Measurements from ENCODE around the gene RNF214. TPM values are rescaled to one million over a fixed set of nuclear protein-coding genes. Genes with fewer than 3 reads are reported as not detected.

Gene RNF214
- total and polyA plus RNA-seq, 3 donors from 2014 or later, result 37.8 to 48.9 (median 44.9) TPM

DNA sequence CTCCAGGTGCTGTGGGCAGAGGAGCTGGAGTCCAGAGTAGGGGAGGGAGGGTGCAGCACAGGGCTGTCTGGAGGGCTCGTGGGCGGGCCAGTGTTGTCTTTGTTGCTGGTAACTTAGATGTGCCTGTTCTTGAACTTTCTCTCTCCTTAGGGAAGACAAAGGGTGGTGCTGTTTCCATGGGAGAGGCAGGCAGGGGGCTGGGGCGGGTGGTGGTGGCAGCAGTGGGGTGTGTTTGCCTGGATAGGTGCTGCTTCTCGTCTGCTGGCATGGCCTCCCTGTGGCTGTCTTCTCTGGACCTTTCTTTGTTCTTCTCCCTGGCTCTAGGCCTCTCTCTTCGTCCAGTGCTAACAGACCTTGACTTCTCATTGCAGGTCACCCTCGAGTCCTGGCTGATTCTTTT is 45.5 kb upstream of the RNF214 start:
- H3K9me3 ChIP-seq, result no peaks in the 10 kb centered on the region
- H3K27ac ChIP-seq, result peak overlapping the region; percentile 72 to 79
- TF ChIP-seq CTCF (IDR thresholded peaks at IDR 0.05), result no peak
- no peak for TF ChIP-seq POLR2A (IDR thresholded peaks at IDR 0.05)
- peaks cover 17% of the 10 kb centered on the region for H3K4me1 ChIP-seq
- H3K27me3 ChIP-seq, result no peaks in the 10 kb centered on the region
- no peaks in the 10 kb centered on the region for H3K36me3 ChIP-seq (ENCODE audit: low read depth, missing control alignments)
- DNase-seq, result peak; percentile 52
- intact Hi-C loops (cut with DNase I; ENCODE audit: low total_unique reads), result no loop called here
- WGBS, 2 donors, result 39 to 56% methylated on average over 3 to 6 of the region's 6 CpGs
- H3K4me3 ChIP-seq, result no peak overlapping the region

GRCh38 chr11:117187428-117187798 is 45.1 kb upstream of the RNF214 start:
- Histone ChIP-seq H3K4me1 (peaks cover 17% of the 10 kb centered on the region), H3K27ac (peak overlapping the region; percentile 72 to 79), H3K9me3 (no peaks in the 10 kb centered on the region), H3K36me3 (ENCODE audit: low read depth, missing control alignments) (no peaks in the 10 kb centered on the region), H3K4me3 (no peak overlapping the region), H3K27me3 (no peaks in the 10 kb centered on the region)
- no peak for DNase-seq
- no peak for TF ChIP-seq POLR2A (IDR thresholded peaks at IDR 0.05)
- TF ChIP-seq CTCF (IDR thresholded peaks at IDR 0.05), result no peak
- WGBS, 2 donors, result 59 to 65% methylated on average over 8 to 13 of the region's 13 CpGs
- intact Hi-C loops (cut with DNase I; ENCODE audit: low total_unique reads), result no loop called here

DNA sequence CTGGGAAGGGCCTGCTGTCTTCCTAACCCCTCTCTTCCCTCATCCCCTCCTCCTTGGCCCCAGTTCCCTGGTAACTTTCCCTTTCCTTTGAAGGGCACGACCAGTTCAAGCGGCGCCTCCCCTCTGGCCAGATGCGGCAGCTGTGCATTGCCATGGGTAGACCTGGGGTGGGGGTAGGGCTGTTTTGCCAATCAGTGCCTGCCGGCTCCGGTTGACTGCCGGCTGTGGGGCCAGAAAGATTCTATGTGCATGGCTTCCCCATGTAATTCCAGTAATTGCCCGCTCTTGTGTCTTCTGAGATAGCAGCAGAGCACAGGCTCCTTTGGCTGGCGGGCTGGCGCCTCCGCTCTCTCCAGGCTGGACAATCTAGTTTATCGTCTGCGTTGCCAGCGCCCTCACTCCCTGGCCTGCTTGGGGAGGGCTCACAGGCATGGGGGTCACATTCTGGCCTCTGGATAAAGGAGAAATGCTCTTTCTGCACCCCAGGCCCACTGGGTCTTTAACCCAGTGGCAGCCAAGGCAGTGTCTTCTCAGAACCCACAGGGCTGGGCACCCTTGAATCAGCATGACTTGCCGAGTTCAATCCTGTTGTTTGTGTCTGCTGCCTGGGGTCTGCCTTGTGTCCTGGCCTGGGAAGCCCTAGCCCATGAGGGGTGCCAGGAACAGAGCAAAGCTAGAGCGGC is 44.5 kb upstream of the RNF214 start:
- WGBS, 2 donors, result 81 to 91% methylated on average over 12 to 16 of the region's 16 CpGs
- Histone ChIP-seq H3K36me3 (ENCODE audit: low read depth, missing control alignments) (no peaks in the 10 kb centered on the region), H3K9me3 (no peaks in the 10 kb centered on the region), H3K27ac (peak overlapping the region; percentile 72 to 79), H3K4me3 (no peak overlapping the region), H3K4me1 (peaks cover 17% of the 10 kb centered on the region), H3K27me3 (no peaks in the 10 kb centered on the region)
- no peak for DNase-seq
- intact Hi-C loops (cut with DNase I; ENCODE audit: low total_unique reads), result no loop called here
- TF ChIP-seq CTCF (IDR thresholded peaks at IDR 0.05), result no peak
- TF ChIP-seq POLR2A (IDR thresholded peaks at IDR 0.05), result no peak

- H3K27me3 ChIP-seq, result no peaks in the 10 kb centered on the region
- DNase-seq, result no peak
- H3K27ac ChIP-seq, result peak overlapping the region in 1 of 2 donors; percentile 24
- H3K36me3 ChIP-seq (ENCODE audit: low read depth, missing control alignments), result no peaks in the 10 kb centered on the region
- 87 to 90% methylated on average over 20 of the region's 20 CpGs for WGBS, 2 donors
- intact Hi-C loops (cut with DNase I; ENCODE audit: low total_unique reads), result no loop called here
- peaks cover 17% of the 10 kb centered on the region for H3K4me1 ChIP-seq
- no peak overlapping the region for H3K4me3 ChIP-seq
- TF ChIP-seq CTCF (IDR thresholded peaks at IDR 0.05) (no peak), POLR2A (IDR thresholded peaks at IDR 0.05) (no peak)
- no peaks in the 10 kb centered on the region for H3K9me3 ChIP-seq
Measured at GRCh38 chr11:117188620-117189081, 43.8 kb upstream of the RNF214 start.
